Fibroblast of skin of left quadriceps (primary cell): ENCODE data around the gene TPRN.

Source experiments
- DNase-seq, 2 experiments: peaks; one replicate each; pipeline ENCODE4 v3.0.0-alpha.2; 2013; ENCODE audit warnings: low read depth in 2 of 2

Gene TPRN

GRCh38 chr9:137173796-137174664, 26.5 kb downstream of the TPRN start:
- DNase-seq, result no peak

- no peak for DNase-seq
Observed at GRCh38 chr9:137172901-137173795, 27.4 kb downstream of the TPRN start.

GRCh38 chr9:137171149-137171900, 29.2 kb downstream of the TPRN start:
- DNase-seq, result no peak

GRCh38 chr9:137170486-137171148, 29.9 kb downstream of the TPRN start:
- no peak for DNase-seq

GRCh38 chr9:137169896-137170358, 30.6 kb downstream of the TPRN start, which contains the start of gene LRRC26:
Gene LRRC26, minus strand, starts transcription at chr9:137170051. Its CDS starts 108 bp downstream, at chr9:137169943.
- DNase-seq, result no peak

- DNase-seq, result no peak
Observed at GRCh38 chr9:137168904-137169856, 31.4 kb downstream of the TPRN start.

GRCh38 chr9:137168573-137168903, 32.0 kb downstream of the TPRN start:
- DNase-seq, result no peak

GRCh38 chr9:137167747-137168572, 32.6 kb downstream of the TPRN start:
- DNase-seq, result no peak

GRCh38 chr9:137167277-137167746, 33.2 kb downstream of the TPRN start:
- DNase-seq, result no peak

GRCh38 chr9:137166380-137167229, 33.9 kb downstream of the TPRN start:
- no peak for DNase-seq

- DNase-seq, result no peak
Observed at GRCh38 chr9:137165250-137165836, 35.2 kb downstream of the TPRN start.

- no peak for DNase-seq
Observed at GRCh38 chr9:137164370-137165249, 35.9 kb downstream of the TPRN start.

GRCh38 chr9:137163805-137164204, 36.7 kb downstream of the TPRN start:
- DNase-seq, result no peak

- no peak for DNase-seq
Observed at GRCh38 chr9:137163365-137163715, 37.2 kb downstream of the TPRN start.

- no peak for DNase-seq
Observed at GRCh38 chr9:137162505-137163364, 37.8 kb downstream of the TPRN start.
